Upper lobe of left lung (tissue), 6 donors: ENCODE data around the gene EOLA2. TPM values are rescaled to one million over a fixed set of nuclear protein-coding genes. Genes with fewer than 3 reads are reported as not detected.
"Not testable (repeated sequence)": the region's sequence is repeated elsewhere in the genome, so short reads cannot be mapped to it uniquely, and the experiment has no call there.

Source experiments
- ATAC-seq, 2 donors: fragments of 200-7000 bp; cut with Tn5 transposase; one replicate each; pipeline ENCODE4 v1.9.1; 2022; ENCODE audit warnings: mild to moderate bottlenecking in 2 of 2, moderate library complexity in 2 of 2; ENCODE audit not compliant: low FRiP score in 2 of 2
- DNase-seq, 2 donors: peaks; one replicate each; pipeline ENCODE4 v3.0.0-alpha.2; 2019 to 2020
- H3K27ac ChIP-seq, 4 donors: fragments of 200-600 bp; sonication (generic); one replicate each; pipeline ENCODE4 v1.5.1; 2016 to 2019
- H3K27me3 ChIP-seq, 4 donors: fragments of 200-600 bp; sonication (generic); one replicate each; pipeline ENCODE4 v1.5.1; 2017 to 2019
- H3K36me3 ChIP-seq, 4 donors: fragments of 200-600 bp; sonication (generic); one replicate each; pipeline ENCODE4 v1.5.1; 2016 to 2019
- H3K4me1 ChIP-seq, 4 donors: fragments of 200-600 bp; sonication (generic); one replicate each; pipeline ENCODE4 v1.5.1; 2018 to 2019
- H3K4me3 ChIP-seq, 4 donors: fragments of 200-600 bp; sonication (generic); one replicate each; pipeline ENCODE4 v1.5.1; 2017 to 2019; ENCODE audit warnings: mild to moderate bottlenecking in 2 of 4, moderate library complexity in 1 of 4
- H3K9me3 ChIP-seq, 4 donors: fragments of 200-600 bp; sonication (generic); one replicate each; pipeline ENCODE4 v1.5.1; 2018 to 2019
- CTCF ChIP-seq, 6 experiments: fragments of 450-650 bp in 4 of 6; fragments of 200-600 bp in 2 of 6; sonication (generic) in 2 of 6; IDR thresholded peaks; one replicate each; pipeline ENCODE4 v1.5.1; 2016 to 2019; ENCODE audit warnings: antibody characterized with exemption in 6 of 6
- EP300 ChIP-seq, 4 donors: sonication (generic); formaldehyde crosslinking; IDR thresholded peaks; one replicate each; pipeline ENCODE4 v1.5.1; 2017; ENCODE audit warnings: antibody characterized with exemption in 4 of 4, control low read depth in 2 of 4
- POLR2A ChIP-seq, 4 donors: fragments of 450-650 bp; IDR thresholded peaks; one replicate each; pipeline ENCODE4 v1.5.1; 2016 to 2017; ENCODE audit warnings: antibody characterized with exemption in 4 of 4, mild to moderate bottlenecking in 2 of 4
- POLR2AphosphoS5 ChIP-seq, 2 donors: sonication (generic); formaldehyde crosslinking; IDR thresholded peaks; one replicate each; pipeline ENCODE4 v1.5.1; 2017; ENCODE audit warnings: antibody characterized with exemption in 2 of 2
- WGBS, 2 donors: methylation state at CpG; one replicate each; pipeline ENCODE4 v1.1.5; 2017 to 2018; 5-methylcytosine and 5-hydroxymethylcytosine counted together
- total RNA-seq, 6 donors: library from RNA; depleted of rRNA in 4 of 6; stranded (reverse); fragments of >200 nt in 4 of 6; gene quantifications; one replicate each; pipeline versions ENCODE4 v1.1.0 to v1.2.1, GENCODE V29; 2016 to 2021
- donor health status: DM: no; HTN: no; CAD: no; lungs with moderate emphysema.
- donor health status: DM: no; HTN: yes; CAD: no; lungs with severe emphysema.

The EOLA2 gene
- total RNA-seq, 6 donors from 2014 or later = 24.5 to 56.6 (median 33.4) TPM

GRCh38 chrX:149949743-149950436 lies 11.6 kb upstream of the EOLA2 start:
- no peak for DNase-seq
- H3K9me3 ChIP-seq = no peaks in the 10 kb centered on the region
- ATAC-seq = no peak
- no peak overlapping the region for H3K27ac ChIP-seq
- peaks cover 0 to 3% (median 0%) of the 10 kb centered on the region in 4 donors for H3K36me3 ChIP-seq
- no peaks in the 10 kb centered on the region for H3K4me1 ChIP-seq
- no peak overlapping the region for H3K4me3 ChIP-seq
- no peaks in the 10 kb centered on the region for H3K27me3 ChIP-seq
- 76 to 82% methylated on average over 3 to 6 of the region's 6 CpGs for WGBS, 2 donors
- no peak for TF ChIP-seq POLR2AphosphoS5 (IDR thresholded peaks at IDR 0.05)
- no peak for TF ChIP-seq EP300 (IDR thresholded peaks at IDR 0.05)
- no peak for TF ChIP-seq POLR2A (IDR thresholded peaks at IDR 0.05)

DNA sequence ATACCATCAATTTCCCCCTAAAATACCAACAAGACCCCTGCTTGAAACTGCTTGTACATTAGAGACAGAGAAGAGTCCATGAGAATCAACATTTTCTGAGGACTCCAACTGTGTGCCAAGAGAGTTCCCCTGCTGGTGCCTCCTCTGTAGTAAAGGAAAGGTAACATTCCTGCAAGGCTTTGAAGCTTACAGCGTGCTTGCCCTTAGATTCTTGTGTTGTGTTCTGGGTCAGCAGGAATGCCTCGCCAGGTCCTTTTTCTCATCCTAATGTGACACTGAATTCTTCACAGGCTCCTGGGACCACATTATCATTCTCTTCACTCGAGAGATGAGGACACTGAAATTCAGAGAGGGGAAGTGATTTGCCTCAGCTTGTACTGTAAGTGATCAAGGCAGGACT lies 9.7 kb upstream of the EOLA2 start:
- Histone ChIP-seq H3K27ac (no peak overlapping the region), H3K4me1 (no peaks in the 10 kb centered on the region), H3K4me3 (no peak overlapping the region), H3K27me3 (no peaks in the 10 kb centered on the region), H3K9me3 (no peaks in the 10 kb centered on the region), H3K36me3 (peaks cover 0 to 3% (median 0%) of the 10 kb centered on the region in 4 donors)
- WGBS, 2 donors = 74 to 83% methylated on average over 2 to 3 of the region's 3 CpGs
- ATAC-seq (no peak), DNase-seq (no peak)
- TF ChIP-seq CTCF (IDR thresholded peaks at IDR 0.05) (no peak), EP300 (IDR thresholded peaks at IDR 0.05) (no peak), POLR2A (IDR thresholded peaks at IDR 0.05) (no peak), POLR2AphosphoS5 (IDR thresholded peaks at IDR 0.05) (no peak)

DNA sequence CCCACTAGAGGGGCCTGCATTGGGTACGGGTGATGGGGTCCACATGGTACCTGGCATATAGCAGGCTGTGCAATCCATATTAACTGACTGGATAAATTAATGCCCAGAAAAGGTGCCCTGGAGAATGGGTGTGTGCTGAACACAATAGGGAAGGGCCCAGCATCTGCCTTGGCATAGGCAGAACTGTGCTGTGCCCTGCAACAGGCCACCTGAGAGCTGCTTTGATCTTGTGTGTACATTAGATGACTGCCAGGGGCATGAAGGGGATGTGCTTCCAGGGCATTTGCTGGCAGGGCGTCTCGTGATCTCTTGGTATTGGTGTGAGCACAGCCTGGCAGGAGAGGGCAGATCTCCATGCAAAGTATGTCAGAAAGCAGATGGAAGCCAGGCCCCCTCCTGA lies 8.6 kb upstream of the EOLA2 start:
- H3K4me3 ChIP-seq, H3K9me3 ChIP-seq, ATAC-seq, H3K36me3 ChIP-seq, H3K4me1 ChIP-seq, DNase-seq, H3K27me3 ChIP-seq, H3K27ac ChIP-seq: not testable (repeated sequence)
- WGBS, 2 donors = no CpG with 5 or more reads among the region's 3 CpGs

DNA sequence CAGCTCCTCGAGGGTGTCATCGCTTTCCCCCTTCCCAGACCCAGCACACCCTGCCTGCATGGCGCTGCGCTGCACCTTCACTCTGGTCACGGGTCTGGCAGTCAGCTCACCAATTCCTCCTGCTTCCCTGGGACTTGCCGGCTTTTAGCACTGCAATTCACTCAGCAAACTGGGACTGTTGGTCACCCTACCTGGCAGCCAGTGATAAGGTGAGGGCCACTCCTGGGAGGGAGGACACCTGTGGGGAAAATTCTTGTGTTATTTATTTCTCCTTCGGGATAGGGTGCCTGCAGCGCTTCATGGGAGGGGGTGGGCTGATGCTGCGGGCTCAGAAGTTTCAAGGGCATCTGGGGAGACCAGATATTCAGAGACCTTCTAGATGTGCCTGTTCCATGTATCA lies 7.5 kb upstream of the EOLA2 start:
- H3K4me1 ChIP-seq, H3K27me3 ChIP-seq, H3K27ac ChIP-seq, ATAC-seq, H3K9me3 ChIP-seq, H3K36me3 ChIP-seq, H3K4me3 ChIP-seq, DNase-seq: not testable (repeated sequence)
- 87 to 100% methylated on average over 3 to 6 of the region's 9 CpGs for WGBS, 2 donors

GRCh38 chrX:149945087-149945670 lies 6.9 kb upstream of the EOLA2 start:
- not testable (repeated sequence) for H3K4me3 ChIP-seq, H3K36me3 ChIP-seq, ATAC-seq, DNase-seq, H3K27me3 ChIP-seq, H3K4me1 ChIP-seq, H3K27ac ChIP-seq, H3K9me3 ChIP-seq
- WGBS, 2 donors = 79 to 84% methylated on average over 11 of the region's 11 CpGs

- not testable (repeated sequence) for H3K27me3 ChIP-seq, H3K4me1 ChIP-seq, H3K9me3 ChIP-seq, H3K36me3 ChIP-seq, ATAC-seq, DNase-seq
- Histone ChIP-seq H3K4me3 (peak overlapping the region in 2 of 4 donors; percentile 21 to 67), H3K27ac (peak overlapping the region in 2 of 4 donors; percentile 88 to 98)
- 32% methylated on average over 10 of the region's 11 CpGs; no CpG with 5 or more reads in 1 of the 2 donors for WGBS, 2 donors
- TF ChIP-seq CTCF (IDR thresholded peaks at IDR 0.05) = peak; percentile 42 to 82 (median 71)
Measured at GRCh38 chrX:149940674-149941024, 2.4 kb upstream of the EOLA2 start.
